Osteoblast (primary cell): Measurements from ENCODE around the gene NUMA1. TPM values are rescaled to one million over a fixed set of nuclear protein-coding genes. Genes with fewer than 3 reads are reported as not detected.

Source experiments
- DNase-seq: peaks from one replicate; pipeline ENCODE4 v3.0.0; 2011; ENCODE audit warnings: low spot score, mixed read lengths; ENCODE audit not compliant: insufficient read length; ENCODE audit errors: missing footprints
- H2AFZ ChIP-seq: 2 replicates; pipeline ENCODE4 v1.6.0; 2011; ENCODE audit warnings: mild to moderate bottlenecking, low read length
- H3K27ac ChIP-seq: 2 replicates; pipeline ENCODE4 v1.5.1; 2011; ENCODE audit warnings: mild to moderate bottlenecking, low read depth, low read length, moderate library complexity
- H3K27me3 ChIP-seq: 2 replicates; pipeline ENCODE4 v1.6.0; 2012; ENCODE audit warnings: mild to moderate bottlenecking, control low read depth, inconsistent platforms, low read length, moderate library complexity; ENCODE audit not compliant: insufficient read depth
- H3K36me3 ChIP-seq: 2 replicates; pipeline ENCODE4 v1.5.1; 2011; ENCODE audit warnings: mild to moderate bottlenecking, low read length, control low read depth, moderate library complexity; ENCODE audit not compliant: insufficient read depth
- H3K4me1 ChIP-seq: 2 replicates; pipeline ENCODE4 v1.5.1; 2011; ENCODE audit warnings: mild to moderate bottlenecking, low read length, control low read depth, moderate library complexity; ENCODE audit not compliant: insufficient read depth
- H3K4me2 ChIP-seq: 2 replicates; pipeline ENCODE4 v1.6.0; 2011; ENCODE audit warnings: mild to moderate bottlenecking, low read length; ENCODE audit not compliant: insufficient read depth
- H3K4me3 ChIP-seq: fragments of 200-600 bp; sonication (generic); 3 replicates; pipeline ENCODE4 v1.5.1; 2012; ENCODE audit warnings: mild to moderate bottlenecking, low read length, inconsistent platforms; ENCODE audit not compliant: insufficient read depth
- H3K79me2 ChIP-seq: 2 replicates; pipeline ENCODE4 v1.6.0; 2012; ENCODE audit warnings: mild to moderate bottlenecking, low read length, control low read depth, inconsistent platforms; ENCODE audit not compliant: insufficient read depth
- H3K9me3 ChIP-seq: 2 replicates; pipeline ENCODE4 v1.5.1; 2011; ENCODE audit warnings: low read depth, low read length, control low read depth
- H4K20me1 ChIP-seq: 2 replicates; pipeline ENCODE4 v1.6.0; 2012; ENCODE audit warnings: mild to moderate bottlenecking, low read length, control low read depth; ENCODE audit not compliant: insufficient read depth
- CTCF ChIP-seq: IDR thresholded peaks from 2 replicates; pipeline ENCODE4 v1.5.1; 2011; ENCODE audit warnings: mild to moderate bottlenecking, low read depth, low read length, moderate library complexity; ENCODE audit errors: extremely low read depth
- total RNA-seq: library from RNA; depleted of rRNA; stranded (reverse); fragments of >200 nt; gene quantifications from 2 replicates; pipeline ENCODE4 v1.2.3, GENCODE V29; 2012

NUMA1 gene
- total RNA-seq, 1 donor, result 176 TPM

GRCh38 chr11:72120930-72121329, 40.6 kb upstream of the NUMA1 start:
- DNase-seq, result no peak
- Histone ChIP-seq H3K79me2 (peaks cover 2% of the 10 kb centered on the region), H3K9me3 (no peaks in the 10 kb centered on the region), H3K36me3 (no peaks in the 10 kb centered on the region), H4K20me1 (no peaks in the 10 kb centered on the region), H2AFZ (no peak overlapping the region), H3K4me1 (peaks cover 3% of the 10 kb centered on the region), H3K4me2 (no peak overlapping the region), H3K27ac (no peak overlapping the region), H3K27me3 (no peaks in the 10 kb centered on the region), H3K4me3 (no peak overlapping the region)
- TF ChIP-seq CTCF, result no peak

- no peak for DNase-seq
- Histone ChIP-seq H4K20me1 (no peaks in the 10 kb centered on the region), H3K4me2 (no peak overlapping the region), H3K27me3 (no peaks in the 10 kb centered on the region), H3K79me2 (peaks cover 8% of the 10 kb centered on the region), H3K36me3 (no peaks in the 10 kb centered on the region), H3K4me3 (no peak overlapping the region), H3K4me1 (peaks cover 14% of the 10 kb centered on the region), H3K27ac (no peak overlapping the region), H2AFZ (no peak overlapping the region), H3K9me3 (no peaks in the 10 kb centered on the region)
- TF ChIP-seq CTCF, result no peak
These were observed 38.9 kb upstream of the NUMA1 start for GRCh38 chr11:72119198-72119597.

- no peaks in the 10 kb centered on the region for H3K36me3 ChIP-seq
- DNase-seq, result no peak
- no peak overlapping the region for H3K27ac ChIP-seq
- H3K27me3 ChIP-seq, result no peaks in the 10 kb centered on the region
- H4K20me1 ChIP-seq, result no peaks in the 10 kb centered on the region
- H3K4me3 ChIP-seq, result no peak overlapping the region
- H3K4me1 ChIP-seq, result peaks cover 33% of the 10 kb centered on the region
- H3K4me2 ChIP-seq, result no peak overlapping the region
- H3K9me3 ChIP-seq, result no peaks in the 10 kb centered on the region
- peak overlapping the region; percentile 58 for H2AFZ ChIP-seq
- H3K79me2 ChIP-seq, result peaks cover 8% of the 10 kb centered on the region
- TF ChIP-seq CTCF, result no peak
These were observed 35.8 kb upstream of the NUMA1 start for GRCh38 chr11:72116019-72116755.

- no peak for TF ChIP-seq CTCF
- no peaks in the 10 kb centered on the region for H4K20me1 ChIP-seq
- no peak overlapping the region for H3K4me3 ChIP-seq
- H3K36me3 ChIP-seq, result no peaks in the 10 kb centered on the region
- peaks cover 8% of the 10 kb centered on the region for H3K79me2 ChIP-seq
- H3K4me1 ChIP-seq, result peaks cover 33% of the 10 kb centered on the region
- H2AFZ ChIP-seq, result peak overlapping the region; percentile 82
- peak overlapping the region; percentile 100 for H3K27ac ChIP-seq
- H3K9me3 ChIP-seq, result no peaks in the 10 kb centered on the region
- peak; percentile 75 for DNase-seq
- H3K27me3 ChIP-seq, result no peaks in the 10 kb centered on the region
- peak overlapping the region; percentile 14 for H3K4me2 ChIP-seq
These were observed 34.2 kb upstream of the NUMA1 start for GRCh38 chr11:72114570-72114969.
